H9 (cell line): ENCODE data around the gene PLPPR2. TPM values are rescaled to one million over a fixed set of nuclear protein-coding genes. Genes with fewer than 3 reads are reported as not detected.

ENCODE experiments used
- DNase-seq: peaks from one replicate; pipeline ENCODE4 v3.0.0-alpha.2; 2017
- H2AFZ ChIP-seq: one replicate; pipeline ENCODE4 v1.6.1; 2013; ENCODE audit warnings: mild to moderate bottlenecking, low read length, control low read depth, moderate library complexity
- H2AK5ac ChIP-seq: 2 replicates; pipeline ENCODE4 v1.6.1; 2013; ENCODE audit warnings: low read length, control low read depth, mixed read lengths; ENCODE audit not compliant: insufficient read length
- H2BK120ac ChIP-seq: one replicate; pipeline ENCODE4 v1.6.1; 2013; ENCODE audit warnings: low read depth, mild to moderate bottlenecking, low read length, control low read depth, inconsistent platforms; ENCODE audit not compliant: poor library complexity, severe bottlenecking
- H2BK12ac ChIP-seq: 2 replicates; pipeline ENCODE4 v1.6.1; 2013; ENCODE audit warnings: low read length, control low read depth, mixed read lengths, low read depth; ENCODE audit not compliant: insufficient read length
- H2BK15ac ChIP-seq: 2 replicates; pipeline ENCODE4 v1.6.1; 2013; ENCODE audit warnings: low read depth, low read length, control low read depth
- H2BK20ac ChIP-seq: one replicate; pipeline ENCODE4 v1.6.1; 2013; ENCODE audit warnings: low read depth, mild to moderate bottlenecking, low read length, control low read depth, inconsistent platforms; ENCODE audit not compliant: poor library complexity, severe bottlenecking
- H2BK5ac ChIP-seq: 2 replicates; pipeline ENCODE4 v1.6.1; 2013; ENCODE audit warnings: low read length, control low read depth, mixed read lengths; ENCODE audit not compliant: insufficient read length
- H3K14ac ChIP-seq: 2 replicates; pipeline ENCODE4 v1.6.1; 2013; ENCODE audit warnings: low read length, control low read depth; ENCODE audit not compliant: insufficient read depth
- H3K18ac ChIP-seq: 2 replicates; pipeline ENCODE4 v1.6.1; 2013; ENCODE audit warnings: low read depth, mild to moderate bottlenecking, mixed read lengths, low read length, control low read depth; ENCODE audit not compliant: insufficient read length
- H3K23ac ChIP-seq: 2 replicates; pipeline ENCODE4 v1.6.1; 2013; ENCODE audit warnings: low read length, control low read depth, mixed read lengths, low read depth; ENCODE audit not compliant: insufficient read length
- H3K23me2 ChIP-seq: 2 replicates; pipeline ENCODE4 v1.6.1; 2013; ENCODE audit warnings: low read depth, mild to moderate bottlenecking, mixed read lengths, low read length, control low read depth; ENCODE audit not compliant: insufficient read length, poor library complexity, severe bottlenecking
- H3K27ac ChIP-seq: 2 replicates; pipeline ENCODE4 v1.5.1; 2013; ENCODE audit warnings: low read length, control low read depth, mixed read lengths, low read depth; ENCODE audit not compliant: insufficient read length
- H3K27me3 ChIP-seq: 2 replicates; pipeline ENCODE4 v1.6.1; 2013; ENCODE audit warnings: low read length, control low read depth, inconsistent platforms; ENCODE audit not compliant: insufficient read depth
- H3K4ac ChIP-seq: 2 replicates; pipeline ENCODE4 v1.6.1; 2013; ENCODE audit warnings: low read depth, mild to moderate bottlenecking, control low read depth, inconsistent platforms, low read length, moderate library complexity
- H3K4me1 ChIP-seq: 2 replicates; pipeline ENCODE4 v1.6.1; 2013; ENCODE audit warnings: low read length, control low read depth, inconsistent platforms; ENCODE audit not compliant: insufficient read depth
- H3K4me2 ChIP-seq: 2 replicates; pipeline ENCODE4 v1.6.1; 2013; ENCODE audit warnings: low read length, control low read depth, mixed read lengths; ENCODE audit not compliant: insufficient read length, insufficient read depth
- H3K56ac ChIP-seq: 2 replicates; pipeline ENCODE4 v1.6.1; 2013; ENCODE audit warnings: low read depth, mild to moderate bottlenecking, mixed read lengths, low read length, control low read depth; ENCODE audit not compliant: insufficient read length
- H3K79me1 ChIP-seq: 2 replicates; pipeline ENCODE4 v1.6.1; 2013; ENCODE audit warnings: low read depth, mild to moderate bottlenecking, moderate library complexity, low read length, control low read depth, inconsistent platforms; ENCODE audit not compliant: insufficient read depth, poor library complexity, severe bottlenecking
- H3K79me2 ChIP-seq: 2 replicates; pipeline ENCODE4 v1.6.1; 2013; ENCODE audit warnings: low read length, control low read depth, inconsistent platforms; ENCODE audit not compliant: insufficient read depth
- H3K9ac ChIP-seq: 2 replicates; pipeline ENCODE4 v1.6.1; 2013; ENCODE audit warnings: low read length, control low read depth, mixed read lengths; ENCODE audit not compliant: insufficient read length; ENCODE audit errors: extremely low read depth
- H3K9me3 ChIP-seq: one replicate; pipeline ENCODE4 v1.6.1; 2013; ENCODE audit warnings: low read depth, low read length, inconsistent platforms; ENCODE audit not compliant: control insufficient read depth
- H3T11ph ChIP-seq: one replicate; pipeline ENCODE4 v1.6.1; 2013; ENCODE audit warnings: mild to moderate bottlenecking, low read length, control low read depth, inconsistent platforms
- H4K20me1 ChIP-seq: one replicate; pipeline ENCODE4 v1.6.1; 2013; ENCODE audit not compliant: control insufficient read depth, insufficient read length, insufficient read depth
- H4K5ac ChIP-seq: 2 replicates; pipeline ENCODE4 v1.6.1; 2013; ENCODE audit warnings: low read depth, mild to moderate bottlenecking, mixed read lengths, low read length, control low read depth; ENCODE audit not compliant: insufficient read length
- H4K8ac ChIP-seq: replicated peaks from 2 replicates; pipeline ENCODE4 v1.6.1; 2013; ENCODE audit warnings: low read length, control low read depth, mixed read lengths, low read depth; ENCODE audit not compliant: insufficient read length
- H4K91ac ChIP-seq: 2 replicates; pipeline ENCODE4 v1.6.1; 2013; ENCODE audit warnings: low read depth, mild to moderate bottlenecking, moderate library complexity, mixed read lengths, low read length, control low read depth; ENCODE audit not compliant: insufficient read length
- H3K27ac Mint-ChIP-seq, 3 experiments: 2 replicates in 2 of 3; 3 replicates in 1 of 3; pipeline ENCODE4 v1.8.0; 2020 to 2021; ENCODE audit warnings: mixed read lengths in 3 of 3, mild to moderate bottlenecking in 1 of 3, moderate library complexity in 1 of 3
- H3K27me3 Mint-ChIP-seq: 2 replicates; pipeline ENCODE4 v1.8.0; 2021; ENCODE audit warnings: low read depth, mild to moderate bottlenecking, moderate library complexity, mixed read lengths
- H3K36me3 Mint-ChIP-seq, 3 experiments: 2 replicates in 2 of 3; 3 replicates in 1 of 3; pipeline ENCODE4 v1.8.0; 2020 to 2021; ENCODE audit warnings: low read depth in 3 of 3, mixed read lengths in 3 of 3; ENCODE audit not compliant: insufficient read depth in 1 of 3
- H3K4me1 Mint-ChIP-seq, 2 experiments: 2 replicates each; pipeline ENCODE4 v1.8.0; 2020; ENCODE audit warnings: mixed read lengths in 2 of 2
- H3K4me3 Mint-ChIP-seq, 2 experiments: 2 replicates in 1 of 2; 3 replicates in 1 of 2; pipeline ENCODE4 v1.8.0; 2020 to 2021; ENCODE audit warnings: mild to moderate bottlenecking in 2 of 2, mixed read lengths in 2 of 2, moderate library complexity in 1 of 2
- H3K9me3 Mint-ChIP-seq, 2 experiments: 2 replicates in 1 of 2; 3 replicates in 1 of 2; pipeline ENCODE4 v1.8.0; 2020; ENCODE audit warnings: mild to moderate bottlenecking in 2 of 2, mixed read lengths in 2 of 2, moderate library complexity in 1 of 2
- CTCF ChIP-seq: fragments of 200-600 bp; sonication (generic); conservative IDR thresholded peaks from 3 replicates; pipeline ENCODE4 v1.8.0; 2021; ENCODE audit warnings: antibody characterized with exemption, mild to moderate bottlenecking
- WGBS: extraction: QIAGEN DNeasy Blood & Tissue Kit; methylation state at CpG from one replicate; pipeline ENCODE4 v1.1.7; 2013; ENCODE audit warnings: missing lambda C conversion rate, low lambda C conversion rate, mixed read lengths; ENCODE audit not compliant: insufficient read length; ENCODE audit errors: extremely low coverage; 5-methylcytosine and 5-hydroxymethylcytosine counted together
- total RNA-seq: library from RNA; stranded (reverse); gene quantifications from 2 replicates; pipeline ENCODE4 v1.2.1, GENCODE V29; 2021

Gene PLPPR2
- total RNA-seq, 1 experiment from 2014 or later: 8.0 TPM

DNA sequence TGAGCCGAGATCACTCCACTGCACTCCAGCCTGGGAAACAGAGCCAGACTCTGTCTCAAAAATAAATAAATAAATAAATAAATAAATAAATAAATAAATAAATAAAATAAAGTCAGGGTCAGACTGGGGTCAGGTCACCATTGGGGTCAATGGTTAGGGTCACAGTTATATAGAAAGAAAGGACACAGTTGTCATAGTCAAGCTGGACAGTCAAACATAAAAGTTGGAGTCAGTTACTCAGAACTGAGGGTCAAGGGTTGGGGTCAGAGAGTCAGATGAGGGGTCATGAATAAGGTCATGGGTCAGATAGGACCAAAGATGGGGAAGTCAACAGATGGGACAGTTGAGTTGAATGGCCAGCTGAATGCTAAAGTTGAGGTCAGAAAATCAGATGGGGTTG is 45.6 kb downstream of the PLPPR2 start:
- TF ChIP-seq CTCF: no peak

More for the DNA sequence above, 45.6 kb downstream of the PLPPR2 start:
- Mint-ChIP-seq H3K4me3 (no peak overlapping the region), H3K27ac (no peak overlapping the region), H3K27me3 (no peaks in the 10 kb centered on the region), H3K4me1 (peaks cover 2 to 6% of the 10 kb centered on the region in 2 experiments; a peak in 1 of 4 replicates), H3K36me3 (peaks cover 11 to 59% (median 54%) of the 10 kb centered on the region in 3 experiments; a peak in 6 of 7 replicates), H3K9me3 (no peaks in the 10 kb centered on the region)
- no peak overlapping the region for H2BK12ac ChIP-seq
- no peak overlapping the region for H2BK120ac ChIP-seq
- no peak overlapping the region for H3K56ac ChIP-seq
- H2AK5ac ChIP-seq: no peak overlapping the region
- peaks cover 2% of the 10 kb centered on the region for H3K23me2 ChIP-seq
- no peak overlapping the region for H2BK20ac ChIP-seq
- H3K23ac ChIP-seq: no peak overlapping the region
- no peak for DNase-seq
- H3T11ph ChIP-seq: no peak overlapping the region
- H3K4me2 ChIP-seq: no peak overlapping the region
- no peak overlapping the region for H4K5ac ChIP-seq
- no peaks in the 10 kb centered on the region for H3K9me3 ChIP-seq
- H3K4me1 ChIP-seq: no peaks in the 10 kb centered on the region
- no peak overlapping the region for H3K18ac ChIP-seq
- WGBS: no CpG with 5 or more reads among the region's 1 CpG
- no peak overlapping the region for H3K27ac ChIP-seq
- no peak overlapping the region for H2BK5ac ChIP-seq
- no peaks in the 10 kb centered on the region for H3K79me2 ChIP-seq
- no peak overlapping the region for H4K8ac ChIP-seq
- no peaks in the 10 kb centered on the region for H4K20me1 ChIP-seq
- no peak overlapping the region for H3K14ac ChIP-seq
- no peak overlapping the region for H2AFZ ChIP-seq
- no peak overlapping the region for H3K9ac ChIP-seq
- H4K91ac ChIP-seq: no peak overlapping the region
- 0 out of 2 replicates have a peak overlapping the region, but pooled peaks have one; percentile 15 for H2BK15ac ChIP-seq
- H3K27me3 ChIP-seq: no peaks in the 10 kb centered on the region
- H3K4ac ChIP-seq: no peak overlapping the region
- H3K79me1 ChIP-seq: no peaks in the 10 kb centered on the region
